HUES64 (cell line): ENCODE results near the gene CSRP3.

ENCODE experiments used
- H3K27ac ChIP-seq: 2 replicates; pipeline ENCODE4 v1.7.0; 2013; ENCODE audit warnings: low read depth, low read length, inconsistent platforms
- H3K27me3 ChIP-seq: 2 replicates; pipeline ENCODE4 v1.6.1; 2013; ENCODE audit warnings: mild to moderate bottlenecking, low read length; ENCODE audit not compliant: insufficient read depth
- H3K36me3 ChIP-seq: 2 replicates; pipeline ENCODE4 v1.6.1; 2013; ENCODE audit warnings: mild to moderate bottlenecking, low read length; ENCODE audit not compliant: insufficient read depth
- H3K4me1 ChIP-seq: 2 replicates; pipeline ENCODE4 v1.6.1; 2013; ENCODE audit warnings: mild to moderate bottlenecking, low read length, moderate library complexity; ENCODE audit not compliant: insufficient read depth
- H3K4me3 ChIP-seq: 2 replicates; pipeline ENCODE4 v1.5.1; 2013; ENCODE audit warnings: mild to moderate bottlenecking, low read length, moderate library complexity
- H3K9ac ChIP-seq: 2 replicates; pipeline ENCODE4 v1.6.1; 2013; ENCODE audit warnings: mild to moderate bottlenecking, low read depth, low read length
- H3K9me3 ChIP-seq: 2 replicates; pipeline ENCODE4 v1.6.1; 2013; ENCODE audit warnings: low read depth, low read length; ENCODE audit not compliant: insufficient read depth
- WGBS: fragments of 150-250, 120-280 bp; methylation state at CpG from one replicate; pipeline ENCODE4 v1.1.7; 2013; ENCODE audit warnings: missing lambda C conversion rate; 5-methylcytosine and 5-hydroxymethylcytosine counted together

CSRP3 gene

DNA sequence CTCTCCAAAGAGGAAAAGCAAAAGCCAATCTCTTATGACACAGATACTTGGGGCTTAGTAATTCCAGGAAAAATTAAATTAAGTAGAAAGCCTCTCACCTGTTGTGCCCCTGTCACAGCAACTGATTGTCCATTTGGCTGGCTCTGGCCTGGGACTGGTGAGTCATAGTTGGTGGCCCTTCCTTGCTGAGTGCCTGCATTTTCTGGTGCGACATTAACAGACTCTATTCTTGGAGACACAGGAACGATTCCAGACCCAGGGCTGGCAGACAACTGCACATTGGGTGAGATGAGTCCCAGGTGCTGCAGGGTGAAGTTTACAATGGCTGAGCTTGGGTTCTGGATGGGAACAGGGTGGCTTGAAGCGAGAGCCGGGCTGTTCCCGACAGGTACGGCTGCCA, 23.3 kb upstream of the CSRP3 start:
- Histone ChIP-seq H3K4me1 (peaks cover 6% of the 10 kb centered on the region; the same call in 1 of the 2 replicates), H3K27ac (no peak overlapping the region), H3K9me3 (no peaks in the 10 kb centered on the region), H3K27me3 (no peaks in the 10 kb centered on the region), H3K36me3 (peaks cover 47% of the 10 kb centered on the region), H3K4me3 (no peak overlapping the region), H3K9ac (no peak overlapping the region)
- WGBS, result 96% methylated on average over 6 of the region's 6 CpGs

DNA sequence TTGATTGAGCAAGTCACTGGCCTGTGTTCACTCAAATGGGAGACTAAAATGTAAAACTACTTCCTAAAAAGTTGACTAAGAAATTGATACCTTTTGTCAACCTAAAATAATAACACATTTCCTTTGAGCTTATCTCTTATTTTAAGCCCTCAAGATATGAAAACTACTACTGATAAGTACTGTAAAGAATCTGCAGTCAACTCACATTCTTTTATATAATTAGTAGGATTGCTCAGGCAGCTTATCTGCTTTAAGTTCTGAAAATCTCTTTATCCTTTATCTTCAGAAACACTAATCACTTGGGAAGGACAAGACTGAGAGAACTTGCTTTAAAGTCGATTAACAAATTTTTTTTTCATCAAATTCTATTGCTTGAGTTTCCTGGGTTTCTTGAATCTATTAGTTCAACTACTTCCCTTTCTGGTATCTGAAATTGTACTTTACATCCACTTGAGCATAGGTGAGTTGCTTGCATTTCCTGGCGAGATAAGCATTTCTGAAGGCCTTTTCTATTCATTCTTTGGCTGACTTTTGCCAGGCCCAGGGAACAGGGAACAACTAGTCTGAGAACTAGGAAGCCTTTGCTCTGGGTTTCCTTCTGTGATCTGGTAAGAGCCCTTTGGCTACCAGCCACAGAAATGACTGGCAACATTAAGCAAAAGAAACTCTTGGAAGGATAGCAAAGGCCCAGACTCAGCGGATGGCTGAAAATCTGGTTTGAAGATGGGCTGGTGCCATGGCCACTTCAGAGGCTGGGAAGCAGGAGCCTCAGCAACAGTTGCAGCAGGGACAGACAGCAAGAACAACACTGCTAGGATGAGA, 19.3 kb upstream of the CSRP3 start:
- H3K4me3 ChIP-seq, result no peak overlapping the region
- H3K9ac ChIP-seq, result no peak overlapping the region
- H3K9me3 ChIP-seq, result no peaks in the 10 kb centered on the region
- 91% methylated on average over 3 of the region's 3 CpGs for WGBS
- peaks cover 6% of the 10 kb centered on the region; the same call in 1 of the 2 replicates for H3K4me1 ChIP-seq
- no peaks in the 10 kb centered on the region for H3K27me3 ChIP-seq
- H3K36me3 ChIP-seq, result peaks cover 17% of the 10 kb centered on the region; the same call in 1 of the 2 replicates
- H3K27ac ChIP-seq, result no peak overlapping the region

GRCh38 chr11:19218786-19219460, 17.1 kb upstream of the CSRP3 start:
- no peak overlapping the region for H3K9ac ChIP-seq
- H3K27me3 ChIP-seq, result no peaks in the 10 kb centered on the region
- H3K36me3 ChIP-seq, result peaks cover 4% of the 10 kb centered on the region; the same call in 1 of the 2 replicates
- WGBS, result 94% methylated on average over 14 of the region's 15 CpGs
- no peak overlapping the region for H3K27ac ChIP-seq
- H3K4me3 ChIP-seq, result no peak overlapping the region
- no peaks in the 10 kb centered on the region for H3K9me3 ChIP-seq
- H3K4me1 ChIP-seq, result peaks cover 6% of the 10 kb centered on the region; the same call in 1 of the 2 replicates

DNA sequence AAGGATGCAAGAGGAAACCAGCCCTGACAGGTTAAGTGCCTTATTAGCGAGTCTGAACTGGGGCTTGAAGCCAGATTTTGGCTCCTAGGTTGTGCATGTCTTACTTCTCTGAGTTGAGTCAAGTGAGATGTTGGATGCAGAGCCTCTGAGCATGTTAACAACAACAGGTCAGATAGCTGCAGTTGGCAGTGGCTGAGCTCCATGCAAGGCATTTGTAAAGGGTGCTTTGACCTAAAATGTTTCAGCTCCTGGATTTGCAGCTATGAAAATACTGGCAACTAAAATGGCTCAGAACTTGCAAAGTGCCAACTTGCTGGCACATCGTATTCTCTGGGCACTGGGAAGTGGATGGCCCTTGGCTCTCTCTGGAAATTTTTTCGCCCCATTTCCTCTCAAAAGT, 16.4 kb upstream of the CSRP3 start:
- Histone ChIP-seq H3K36me3 (no peaks in the 10 kb centered on the region), H3K9ac (no peak overlapping the region), H3K27ac (no peak overlapping the region), H3K4me3 (no peak overlapping the region), H3K27me3 (no peaks in the 10 kb centered on the region), H3K4me1 (peaks cover 6% of the 10 kb centered on the region; the same call in 1 of the 2 replicates), H3K9me3 (no peaks in the 10 kb centered on the region)
- 97% methylated on average over 3 of the region's 3 CpGs for WGBS

DNA sequence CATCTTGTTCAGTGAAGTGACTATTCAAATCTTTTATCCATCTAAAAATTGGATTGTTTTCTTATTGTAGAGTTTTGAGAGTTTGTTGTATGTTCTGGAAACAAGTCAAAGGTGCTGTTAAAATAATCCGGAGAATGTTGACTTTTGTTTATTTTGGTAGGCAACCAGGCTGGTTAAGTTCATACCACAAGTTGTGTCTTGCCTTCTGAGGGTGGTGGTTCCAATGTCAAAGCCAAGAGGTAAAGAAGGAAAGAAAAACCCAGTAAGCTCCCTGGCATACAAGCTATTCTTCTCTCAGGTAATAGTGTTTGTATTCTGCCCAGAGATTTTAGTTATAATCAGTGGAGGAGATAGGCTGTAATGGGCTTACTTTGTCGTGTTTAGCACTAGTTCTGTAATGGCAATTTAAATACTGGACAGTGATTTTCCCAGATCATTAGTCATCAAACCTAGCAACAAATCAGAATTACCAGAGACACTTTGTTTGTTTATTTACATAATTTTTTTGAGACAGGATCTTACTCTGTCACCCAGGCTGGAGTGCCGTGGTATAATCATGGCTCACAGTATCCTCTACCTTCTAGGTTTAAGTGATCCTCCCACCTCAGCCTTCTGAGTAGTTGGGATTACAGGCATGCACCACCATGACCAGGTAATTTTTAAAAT, 15.1 kb upstream of the CSRP3 start:
- H3K4me1 ChIP-seq, result peaks cover 6% of the 10 kb centered on the region; the same call in 1 of the 2 replicates
- H3K9me3 ChIP-seq, result no peaks in the 10 kb centered on the region
- no peak overlapping the region for H3K27ac ChIP-seq
- WGBS, result 65% methylated on average over 3 of the region's 3 CpGs
- no peaks in the 10 kb centered on the region for H3K36me3 ChIP-seq
- H3K27me3 ChIP-seq, result no peaks in the 10 kb centered on the region
- no peak overlapping the region for H3K9ac ChIP-seq
- H3K4me3 ChIP-seq, result no peak overlapping the region

DNA sequence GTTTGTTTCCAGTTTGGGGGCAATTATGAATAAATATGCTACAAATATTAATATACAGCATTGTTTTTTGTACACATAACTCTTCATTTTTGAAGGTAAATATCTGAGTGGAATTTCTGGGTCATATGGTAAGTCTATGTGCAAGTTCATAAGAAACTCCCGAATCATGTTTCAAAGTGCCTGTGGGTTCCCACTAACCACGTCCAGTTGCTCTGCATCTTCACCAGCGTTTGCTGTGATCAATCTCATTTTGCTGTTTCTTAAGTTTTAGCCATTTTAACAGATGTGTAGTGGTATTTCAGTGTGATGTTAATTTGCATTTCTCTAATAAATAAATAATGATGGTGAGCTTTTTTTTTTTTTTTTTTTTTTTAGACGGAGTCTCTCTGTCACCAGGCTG, 14.2 kb upstream of the CSRP3 start:
- Histone ChIP-seq H3K4me1 (peaks cover 1% of the 10 kb centered on the region; the same call in 1 of the 2 replicates), H3K36me3 (no peaks in the 10 kb centered on the region), H3K9ac (no peak overlapping the region), H3K27me3 (no peaks in the 10 kb centered on the region), H3K27ac (no peak overlapping the region), H3K4me3 (no peak overlapping the region), H3K9me3 (no peaks in the 10 kb centered on the region)
- 93% methylated on average over 4 of the region's 4 CpGs for WGBS

DNA sequence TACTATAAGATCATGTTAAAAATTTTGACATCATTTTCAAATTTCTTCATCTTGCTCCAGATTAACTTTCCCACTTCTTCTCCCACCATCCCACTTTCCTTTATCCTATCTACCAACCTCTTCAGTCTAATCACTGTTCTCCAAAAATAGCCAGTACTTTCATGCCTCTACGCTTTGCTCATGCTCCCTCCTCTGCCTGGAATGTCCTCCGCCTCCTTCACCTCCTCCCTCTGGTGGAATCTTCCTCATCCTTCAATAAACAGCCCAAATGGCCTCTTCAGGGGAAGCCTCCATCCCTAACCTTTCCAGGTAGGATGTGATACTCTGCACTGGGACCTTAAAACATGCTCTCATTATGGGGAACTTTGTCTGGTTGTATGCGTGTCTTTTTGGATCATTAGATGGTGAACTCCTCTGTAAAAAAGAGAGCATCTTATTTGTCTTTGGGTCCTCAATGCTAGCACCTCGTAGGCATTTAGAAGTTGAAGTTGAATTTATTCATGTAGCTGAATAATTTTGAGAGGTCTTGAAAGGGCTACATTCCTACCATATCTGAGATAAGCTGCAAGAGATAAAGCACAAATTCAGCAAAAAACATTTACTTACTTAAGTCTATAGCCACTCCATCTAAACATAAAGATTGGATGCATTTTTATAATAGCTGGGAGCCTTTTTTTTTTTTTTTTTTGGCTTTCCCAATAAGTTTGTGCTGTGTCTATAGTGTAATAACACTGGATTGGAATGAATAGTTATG, 8.0 kb upstream of the CSRP3 start:
- 82% methylated on average over 4 of the region's 4 CpGs for WGBS
- Histone ChIP-seq H3K36me3 (no peaks in the 10 kb centered on the region), H3K9ac (no peak overlapping the region), H3K4me3 (no peak overlapping the region), H3K9me3 (no peaks in the 10 kb centered on the region), H3K27ac (no peak overlapping the region), H3K27me3 (no peaks in the 10 kb centered on the region), H3K4me1 (peaks cover 10% of the 10 kb centered on the region; the same call in 1 of the 2 replicates)

DNA sequence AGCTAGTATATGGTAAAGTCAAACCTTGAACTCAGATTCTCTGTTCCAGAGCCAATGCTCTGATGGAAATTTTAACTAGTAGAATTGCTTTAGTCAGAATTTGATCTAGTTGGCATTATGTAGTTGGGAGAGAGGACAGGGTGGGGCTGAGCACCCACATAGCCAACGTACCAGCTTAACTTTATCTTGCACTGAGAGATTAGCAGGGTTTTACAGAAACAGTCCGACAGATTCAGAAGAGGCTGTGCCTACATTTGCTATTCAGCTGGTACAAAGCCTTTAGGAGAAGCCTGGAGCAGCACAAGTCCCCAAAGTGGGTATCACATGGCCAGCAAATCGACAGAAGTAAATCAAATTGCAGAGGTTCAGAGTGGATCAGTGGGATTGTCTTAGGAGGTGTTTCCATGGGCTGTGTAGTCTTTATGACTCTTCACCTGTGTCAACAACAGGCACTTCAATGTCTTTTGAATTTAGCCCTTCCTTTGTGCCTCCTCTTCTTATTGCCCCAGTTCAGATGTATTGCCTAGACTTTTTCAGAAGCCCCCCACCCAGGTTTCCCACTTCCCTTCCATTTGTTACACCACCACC, 7.3 kb upstream of the CSRP3 start:
- Histone ChIP-seq H3K4me1 (peaks cover 10% of the 10 kb centered on the region; the same call in 1 of the 2 replicates), H3K4me3 (no peak overlapping the region), H3K27me3 (no peaks in the 10 kb centered on the region), H3K36me3 (no peaks in the 10 kb centered on the region), H3K9me3 (no peaks in the 10 kb centered on the region), H3K9ac (no peak overlapping the region), H3K27ac (no peak overlapping the region)
- WGBS, result 93% methylated on average over 3 of the region's 3 CpGs

- Histone ChIP-seq H3K4me3 (no peak overlapping the region), H3K9me3 (no peaks in the 10 kb centered on the region), H3K4me1 (peaks cover 10% of the 10 kb centered on the region; the same call in 1 of the 2 replicates), H3K9ac (no peak overlapping the region), H3K27me3 (no peaks in the 10 kb centered on the region), H3K36me3 (no peaks in the 10 kb centered on the region), H3K27ac (no peak overlapping the region)
- WGBS, result 97% methylated on average over 2 of the region's 2 CpGs
Observed at GRCh38 chr11:19208181-19208580, 6.4 kb upstream of the CSRP3 start.

- WGBS, result 90% methylated on average over 2 of the region's 5 CpGs
- no peak overlapping the region for H3K9ac ChIP-seq
Observed at GRCh38 chr11:19204836-19205235, 3.1 kb upstream of the CSRP3 start.

More at GRCh38 chr11:19204836-19205235, 3.1 kb upstream of the CSRP3 start:
- Histone ChIP-seq H3K27ac (no peak overlapping the region), H3K36me3 (no peaks in the 10 kb centered on the region), H3K4me1 (peaks cover 10% of the 10 kb centered on the region; the same call in 1 of the 2 replicates), H3K27me3 (no peaks in the 10 kb centered on the region), H3K9me3 (0 out of 2 replicates have a peak, but pooled peaks cover 3% of the 10 kb centered on the region), H3K4me3 (no peak overlapping the region)
